Tibial artery (tissue), 4 donors: ENCODE data around the gene MAGI2.

Experiments used
- DNase-seq, 2 donors: peaks; one replicate each; pipeline ENCODE4 v3.0.0-alpha.2; 2019
- H3K27ac ChIP-seq, 2 donors: fragments of 200-600 bp; sonication (generic) in 1 of 2; 1 replicate in 1 of 2; 2 replicates in 1 of 2; pipeline ENCODE4 v1.5.1; 2018 to 2019; ENCODE audit warnings: mild to moderate bottlenecking in 1 of 2
- H3K27me3 ChIP-seq, 2 donors: fragments of 200-600 bp; sonication (generic) in 1 of 2; one replicate each; pipeline versions ENCODE4 v1.5.1 to v1.6.0; 2016 to 2019
- H3K36me3 ChIP-seq, 3 donors: fragments of 200-600 bp; sonication (generic) in 2 of 3; one replicate each; pipeline ENCODE4 v1.5.1; 2016 to 2019; ENCODE audit warnings: mild to moderate bottlenecking in 2 of 3
- H3K4me1 ChIP-seq, 4 donors: fragments of 200-600 bp; sonication (generic) in 2 of 4; 1 replicate in 3 of 4; 2 replicates in 1 of 4; pipeline ENCODE4 v1.5.1; 2016 to 2019
- H3K4me3 ChIP-seq, 2 donors: fragments of 200-600 bp; sonication (generic) in 1 of 2; 1 replicate in 1 of 2; 2 replicates in 1 of 2; pipeline ENCODE4 v1.5.1; 2018 to 2019; ENCODE audit warnings: mild to moderate bottlenecking in 2 of 2
- H3K9me3 ChIP-seq, 3 donors: fragments of 200-600 bp; sonication (generic) in 1 of 3; one replicate each; pipeline ENCODE4 v1.5.1; 2016 to 2019
- CTCF ChIP-seq, 2 experiments: fragments of 200-600 bp in 1 of 2; fragments of 450-650 bp in 1 of 2; IDR thresholded peaks; one replicate each; pipeline ENCODE4 v1.5.1; 2017 to 2019; ENCODE audit warnings: antibody characterized with exemption in 2 of 2, mild to moderate bottlenecking in 1 of 2, moderate library complexity in 1 of 2
- intact Hi-C: fragments of 100-400 bp; cut with DNase I; formaldehyde crosslinking; loops from one replicate; pipeline ENCODE4 v1.15.0; 2023; ENCODE audit warnings: low total_unique reads

MAGI2 gene

DNA sequence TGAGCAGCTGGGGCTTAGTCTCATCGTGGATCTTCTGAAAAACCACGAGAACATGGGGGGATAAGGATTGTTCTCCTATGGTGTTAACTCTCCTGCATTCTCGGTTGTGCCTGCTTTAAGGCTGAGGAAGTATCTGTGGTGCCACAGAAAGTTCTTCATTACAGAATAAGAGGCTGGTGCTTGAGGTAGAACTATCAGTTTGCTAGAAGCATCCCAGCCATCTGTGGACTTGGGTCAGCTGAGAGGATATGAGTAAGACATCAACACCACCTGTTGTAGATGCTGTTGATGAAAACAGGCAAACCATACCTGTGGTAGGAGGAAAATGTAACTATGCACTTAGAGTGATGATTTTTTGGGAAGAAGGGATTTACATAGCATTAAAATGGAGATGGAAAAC, 1238.3 kb downstream of the MAGI2 start:
- Histone ChIP-seq H3K4me1 (peaks cover 0 to 8% (median 0%) of the 10 kb centered on the region in 4 donors), H3K9me3 (no peaks in the 10 kb centered on the region), H3K36me3 (no peaks in the 10 kb centered on the region), H3K27me3 (no peaks in the 10 kb centered on the region), H3K27ac (no peak overlapping the region), H3K4me3 (no peak overlapping the region)
- no peak for DNase-seq
- no peak for TF ChIP-seq CTCF (IDR thresholded peaks at IDR 0.05)
- intact Hi-C loops: no loop called here

- DNase-seq: no peak
- no peak overlapping the region for H3K27ac ChIP-seq
- H3K27me3 ChIP-seq: no peaks in the 10 kb centered on the region
- H3K36me3 ChIP-seq: no peaks in the 10 kb centered on the region
- TF ChIP-seq CTCF (IDR thresholded peaks at IDR 0.05): no peak
- H3K4me1 ChIP-seq: peaks cover 0 to 8% (median 0%) of the 10 kb centered on the region in 4 donors
- intact Hi-C loops: no loop called here
- no peak overlapping the region for H3K4me3 ChIP-seq
- H3K9me3 ChIP-seq: no peaks in the 10 kb centered on the region
Observed at GRCh38 chr7:78213402-78213801, 1240.1 kb downstream of the MAGI2 start.

DNA sequence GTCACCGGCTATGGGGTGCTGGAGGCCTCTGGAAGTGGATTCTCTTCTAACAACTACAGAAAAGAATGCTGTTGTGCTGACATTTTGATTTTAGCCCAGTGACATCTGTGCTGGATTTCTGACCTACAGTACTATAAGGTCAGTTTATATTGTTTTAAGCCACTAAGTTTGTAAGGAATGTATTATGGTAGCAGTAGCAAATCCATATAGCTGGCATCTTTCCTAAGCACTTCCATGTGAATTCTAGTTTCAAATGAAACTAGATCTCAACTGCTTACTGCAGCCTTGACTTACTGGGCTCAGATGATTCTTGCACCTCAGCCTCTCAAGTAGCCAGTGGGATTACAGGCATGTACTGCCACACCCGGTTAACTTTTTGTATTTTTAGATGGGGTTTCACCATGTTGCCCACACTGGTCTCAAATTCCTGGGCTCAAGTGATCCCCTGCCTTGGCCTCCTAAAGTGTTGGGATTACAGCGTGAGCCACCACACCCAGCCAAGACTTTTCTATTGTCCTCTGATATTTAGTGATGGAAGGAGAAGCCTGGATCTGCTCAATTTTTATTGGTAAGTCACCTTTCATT, 1240.9 kb downstream of the MAGI2 start:
- intact Hi-C loops: no loop called here
- TF ChIP-seq CTCF (IDR thresholded peaks at IDR 0.05): no peak
- no peaks in the 10 kb centered on the region for H3K27me3 ChIP-seq
- H3K27ac ChIP-seq: no peak overlapping the region
- H3K36me3 ChIP-seq: no peaks in the 10 kb centered on the region
- DNase-seq: no peak
- peaks cover 0 to 8% (median 0%) of the 10 kb centered on the region in 4 donors for H3K4me1 ChIP-seq
- H3K9me3 ChIP-seq: no peaks in the 10 kb centered on the region
- H3K4me3 ChIP-seq: no peak overlapping the region

DNA sequence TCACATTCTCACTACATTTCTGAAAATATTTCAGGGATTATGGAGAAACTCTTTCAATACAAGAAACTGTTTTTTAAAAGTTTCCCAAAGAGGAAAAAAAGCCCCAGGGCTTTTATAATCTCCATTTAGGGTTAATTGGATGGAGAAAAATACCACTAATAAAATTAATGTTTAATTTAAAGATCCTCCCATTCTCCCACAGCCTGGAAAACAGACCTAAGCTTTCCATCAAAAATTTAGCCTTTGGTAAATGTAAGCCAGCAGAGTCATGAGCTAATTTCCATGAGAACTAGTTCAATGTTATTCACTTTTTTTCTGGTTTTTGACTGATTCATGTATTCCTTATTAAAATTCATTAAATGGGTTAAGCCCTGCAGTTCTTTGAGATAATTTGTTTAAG, 1246.2 kb downstream of the MAGI2 start:
- Histone ChIP-seq H3K4me1 (no peaks in the 10 kb centered on the region), H3K27me3 (no peaks in the 10 kb centered on the region), H3K27ac (no peak overlapping the region), H3K36me3 (no peaks in the 10 kb centered on the region), H3K9me3 (no peaks in the 10 kb centered on the region), H3K4me3 (no peak overlapping the region)
- no peak for DNase-seq
- intact Hi-C loops: no loop called here
- TF ChIP-seq CTCF (IDR thresholded peaks at IDR 0.05): no peak

DNA sequence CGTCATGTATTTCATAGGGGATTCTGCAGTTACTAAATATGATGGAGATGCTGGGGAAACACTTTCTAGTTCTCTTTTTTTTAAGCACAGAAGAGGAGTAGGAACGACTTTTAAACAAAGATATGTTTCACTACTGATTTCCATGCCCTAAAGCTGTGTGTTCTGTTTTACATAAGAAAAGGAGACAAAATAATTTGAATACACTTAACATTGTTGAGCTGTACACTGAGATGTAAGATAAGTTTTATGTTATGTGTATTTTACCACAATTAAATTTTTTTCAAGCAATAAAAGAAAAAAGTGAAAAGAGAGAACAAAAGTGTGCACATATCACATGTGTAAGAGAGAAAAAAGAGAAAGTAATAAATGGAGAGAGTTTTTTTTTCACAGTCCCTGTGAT, 1246.7 kb downstream of the MAGI2 start:
- DNase-seq: no peak
- TF ChIP-seq CTCF (IDR thresholded peaks at IDR 0.05): no peak
- no peaks in the 10 kb centered on the region for H3K4me1 ChIP-seq
- intact Hi-C loops: no loop called here
- H3K27ac ChIP-seq: no peak overlapping the region
- no peaks in the 10 kb centered on the region for H3K27me3 ChIP-seq
- H3K36me3 ChIP-seq: no peaks in the 10 kb centered on the region
- H3K9me3 ChIP-seq: no peaks in the 10 kb centered on the region
- no peak overlapping the region for H3K4me3 ChIP-seq
